ENCODE measurements around the gene NUCKS1. TPM values are rescaled to one million over a fixed set of nuclear protein-coding genes. Genes with fewer than 3 reads are reported as not detected.
A peak's percentile ranks its signal among the peaks of the same experiment; 100 is the strongest.

NUCKS1 gene
- total and polyA plus RNA-seq, 10 of the 15 experiments (the other 5 are each of a cell fraction or from before 2014, with no cell fraction given) = 40.5 to 135 (median 55.5) TPM

GRCh38 chr1:205775015-205775716 lies 25.2 kb upstream of the NUCKS1 start, which contains the start of gene RAB29 (continued):
- TF ChIP-seq BMI1 (IDR thresholded peaks at IDR 0.05; ENCODE audit: borderline replicate concordance) (no peak), KAT2A (conservative IDR thresholded peaks at IDR 0.05; ENCODE audit: control insufficient read depth, low read depth, low read length) (no peak), ATF3 (IDR thresholded peaks at IDR 0.05; ENCODE audit: borderline replicate concordance, extremely low read depth, low read depth, low read length) (peak; percentile 93), FOS (IDR thresholded peaks at IDR 0.05; ENCODE audit: borderline replicate concordance, extremely low read depth, insufficient read length) (no peak), IKZF1 (conservative IDR thresholded peaks at IDR 0.05) (peak; percentile 97), NFYA (IDR thresholded peaks at IDR 0.05; ENCODE audit: borderline replicate concordance, low read depth, low read length) (no peak), SMC3 (IDR thresholded peaks at IDR 0.05; ENCODE audit: borderline replicate concordance, low read length) (no peak), TBL1XR1 (IDR thresholded peaks at IDR 0.05; ENCODE audit: low read depth, low read length) (no peak), PAX5 (IDR thresholded peaks at IDR 0.05; ENCODE audit: borderline replicate concordance, low read depth, low read length) (no peak), ELK1 (IDR thresholded peaks at IDR 0.05; ENCODE audit: low read depth, low read length) (no peak), HDAC6 (IDR thresholded peaks at IDR 0.05; ENCODE audit: unreplicated experiment) (no peak)
- TF ChIP-seq, protein P1, sequence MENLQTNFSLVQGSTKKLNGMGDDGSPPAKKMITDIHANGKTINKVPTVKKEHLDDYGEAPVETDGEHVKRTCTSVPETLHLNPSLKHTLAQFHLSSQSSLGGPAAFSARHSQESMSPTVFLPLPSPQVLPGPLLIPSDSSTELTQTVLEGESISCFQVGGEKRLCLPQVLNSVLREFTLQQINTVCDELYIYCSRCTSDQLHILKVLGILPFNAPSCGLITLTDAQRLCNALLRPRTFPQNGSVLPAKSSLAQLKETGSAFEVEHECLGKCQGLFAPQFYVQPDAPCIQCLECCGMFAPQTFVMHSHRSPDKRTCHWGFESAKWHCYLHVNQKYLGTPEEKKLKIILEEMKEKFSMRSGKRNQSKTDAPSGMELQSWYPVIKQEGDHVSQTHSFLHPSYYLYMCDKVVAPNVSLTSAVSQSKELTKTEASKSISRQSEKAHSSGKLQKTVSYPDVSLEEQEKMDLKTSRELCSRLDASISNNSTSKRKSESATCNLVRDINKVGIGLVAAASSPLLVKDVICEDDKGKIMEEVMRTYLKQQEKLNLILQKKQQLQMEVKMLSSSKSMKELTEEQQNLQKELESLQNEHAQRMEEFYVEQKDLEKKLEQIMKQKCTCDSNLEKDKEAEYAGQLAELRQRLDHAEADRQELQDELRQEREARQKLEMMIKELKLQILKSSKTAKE (IDR thresholded peaks at IDR 0.05; ENCODE audit: low read depth, poor library complexity, severe bottlenecking) = no peak
- TF ChIP-seq, protein P2, sequence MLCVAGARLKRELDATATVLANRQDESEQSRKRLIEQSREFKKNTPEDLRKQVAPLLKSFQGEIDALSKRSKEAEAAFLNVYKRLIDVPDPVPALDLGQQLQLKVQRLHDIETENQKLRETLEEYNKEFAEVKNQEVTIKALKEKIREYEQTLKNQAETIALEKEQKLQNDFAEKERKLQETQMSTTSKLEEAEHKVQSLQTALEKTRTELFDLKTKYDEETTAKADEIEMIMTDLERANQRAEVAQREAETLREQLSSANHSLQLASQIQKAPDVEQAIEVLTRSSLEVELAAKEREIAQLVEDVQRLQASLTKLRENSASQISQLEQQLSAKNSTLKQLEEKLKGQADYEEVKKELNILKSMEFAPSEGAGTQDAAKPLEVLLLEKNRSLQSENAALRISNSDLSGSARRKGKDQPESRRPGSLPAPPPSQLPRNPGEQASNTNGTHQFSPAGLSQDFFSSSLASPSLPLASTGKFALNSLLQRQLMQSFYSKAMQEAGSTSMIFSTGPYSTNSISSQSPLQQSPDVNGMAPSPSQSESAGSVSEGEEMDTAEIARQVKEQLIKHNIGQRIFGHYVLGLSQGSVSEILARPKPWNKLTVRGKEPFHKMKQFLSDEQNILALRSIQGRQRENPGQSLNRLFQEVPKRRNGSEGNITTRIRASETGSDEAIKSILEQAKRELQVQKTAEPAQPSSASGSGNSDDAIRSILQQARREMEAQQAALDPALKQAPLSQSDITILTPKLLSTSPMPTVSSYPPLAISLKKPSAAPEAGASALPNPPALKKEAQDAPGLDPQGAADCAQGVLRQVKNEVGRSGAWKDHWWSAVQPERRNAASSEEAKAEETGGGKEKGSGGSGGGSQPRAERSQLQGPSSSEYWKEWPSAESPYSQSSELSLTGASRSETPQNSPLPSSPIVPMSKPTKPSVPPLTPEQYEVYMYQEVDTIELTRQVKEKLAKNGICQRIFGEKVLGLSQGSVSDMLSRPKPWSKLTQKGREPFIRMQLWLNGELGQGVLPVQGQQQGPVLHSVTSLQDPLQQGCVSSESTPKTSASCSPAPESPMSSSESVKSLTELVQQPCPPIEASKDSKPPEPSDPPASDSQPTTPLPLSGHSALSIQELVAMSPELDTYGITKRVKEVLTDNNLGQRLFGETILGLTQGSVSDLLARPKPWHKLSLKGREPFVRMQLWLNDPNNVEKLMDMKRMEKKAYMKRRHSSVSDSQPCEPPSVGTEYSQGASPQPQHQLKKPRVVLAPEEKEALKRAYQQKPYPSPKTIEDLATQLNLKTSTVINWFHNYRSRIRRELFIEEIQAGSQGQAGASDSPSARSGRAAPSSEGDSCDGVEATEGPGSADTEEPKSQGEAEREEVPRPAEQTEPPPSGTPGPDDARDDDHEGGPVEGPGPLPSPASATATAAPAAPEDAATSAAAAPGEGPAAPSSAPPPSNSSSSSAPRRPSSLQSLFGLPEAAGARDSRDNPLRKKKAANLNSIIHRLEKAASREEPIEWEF (IDR thresholded peaks at IDR 0.05; ENCODE audit: insufficient replicate concordance, low read depth, low read length) = no peak
- TF ChIP-seq, protein P3, sequence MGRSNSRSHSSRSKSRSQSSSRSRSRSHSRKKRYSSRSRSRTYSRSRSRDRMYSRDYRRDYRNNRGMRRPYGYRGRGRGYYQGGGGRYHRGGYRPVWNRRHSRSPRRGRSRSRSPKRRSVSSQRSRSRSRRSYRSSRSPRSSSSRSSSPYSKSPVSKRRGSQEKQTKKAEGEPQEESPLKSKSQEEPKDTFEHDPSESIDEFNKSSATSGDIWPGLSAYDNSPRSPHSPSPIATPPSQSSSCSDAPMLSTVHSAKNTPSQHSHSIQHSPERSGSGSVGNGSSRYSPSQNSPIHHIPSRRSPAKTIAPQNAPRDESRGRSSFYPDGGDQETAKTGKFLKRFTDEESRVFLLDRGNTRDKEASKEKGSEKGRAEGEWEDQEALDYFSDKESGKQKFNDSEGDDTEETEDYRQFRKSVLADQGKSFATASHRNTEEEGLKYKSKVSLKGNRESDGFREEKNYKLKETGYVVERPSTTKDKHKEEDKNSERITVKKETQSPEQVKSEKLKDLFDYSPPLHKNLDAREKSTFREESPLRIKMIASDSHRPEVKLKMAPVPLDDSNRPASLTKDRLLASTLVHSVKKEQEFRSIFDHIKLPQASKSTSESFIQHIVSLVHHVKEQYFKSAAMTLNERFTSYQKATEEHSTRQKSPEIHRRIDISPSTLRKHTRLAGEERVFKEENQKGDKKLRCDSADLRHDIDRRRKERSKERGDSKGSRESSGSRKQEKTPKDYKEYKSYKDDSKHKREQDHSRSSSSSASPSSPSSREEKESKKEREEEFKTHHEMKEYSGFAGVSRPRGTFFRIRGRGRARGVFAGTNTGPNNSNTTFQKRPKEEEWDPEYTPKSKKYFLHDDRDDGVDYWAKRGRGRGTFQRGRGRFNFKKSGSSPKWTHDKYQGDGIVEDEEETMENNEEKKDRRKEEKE (IDR thresholded peaks at IDR 0.05) = no peak
- TF ChIP-seq, protein P4, sequence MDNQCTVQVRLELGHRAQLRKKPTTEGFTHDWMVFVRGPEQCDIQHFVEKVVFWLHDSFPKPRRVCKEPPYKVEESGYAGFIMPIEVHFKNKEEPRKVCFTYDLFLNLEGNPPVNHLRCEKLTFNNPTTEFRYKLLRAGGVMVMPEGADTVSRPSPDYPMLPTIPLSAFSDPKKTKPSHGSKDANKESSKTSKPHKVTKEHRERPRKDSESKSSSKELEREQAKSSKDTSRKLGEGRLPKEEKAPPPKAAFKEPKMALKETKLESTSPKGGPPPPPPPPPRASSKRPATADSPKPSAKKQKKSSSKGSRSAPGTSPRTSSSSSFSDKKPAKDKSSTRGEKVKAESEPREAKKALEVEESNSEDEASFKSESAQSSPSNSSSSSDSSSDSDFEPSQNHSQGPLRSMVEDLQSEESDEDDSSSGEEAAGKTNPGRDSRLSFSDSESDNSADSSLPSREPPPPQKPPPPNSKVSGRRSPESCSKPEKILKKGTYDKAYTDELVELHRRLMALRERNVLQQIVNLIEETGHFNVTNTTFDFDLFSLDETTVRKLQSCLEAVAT (IDR thresholded peaks at IDR 0.05) = peak; percentile 94

All from GM12878 (cell line).